ENCODE data around the gene CTSZ. TPM values are rescaled to one million over a fixed set of nuclear protein-coding genes. Genes with fewer than 3 reads are reported as not detected.

The CTSZ gene
- total RNA-seq, 4 donors from 2014 or later: 152 to 256 (median 212) TPM

- peaks cover 23 to 29% of the 10 kb centered on the region in 2 donors for H3K4me1 ChIP-seq
- H3K27me3 ChIP-seq: no peaks in the 10 kb centered on the region
- H3K4me3 ChIP-seq (replicated peaks in 1 of 3): no peak overlapping the region
- intact Hi-C loops (cut with DNase I): loop anchor here (10.0 kb wide), 1 partner anchor 53 kb away; the partner anchor contains the start of gene NELFCD
- peaks cover 25 to 40% of the 10 kb centered on the region in 2 donors for H3K36me3 ChIP-seq
- no peak for TF ChIP-seq POLR2A (IDR thresholded peaks at IDR 0.05)
- TF ChIP-seq, protein P1, sequence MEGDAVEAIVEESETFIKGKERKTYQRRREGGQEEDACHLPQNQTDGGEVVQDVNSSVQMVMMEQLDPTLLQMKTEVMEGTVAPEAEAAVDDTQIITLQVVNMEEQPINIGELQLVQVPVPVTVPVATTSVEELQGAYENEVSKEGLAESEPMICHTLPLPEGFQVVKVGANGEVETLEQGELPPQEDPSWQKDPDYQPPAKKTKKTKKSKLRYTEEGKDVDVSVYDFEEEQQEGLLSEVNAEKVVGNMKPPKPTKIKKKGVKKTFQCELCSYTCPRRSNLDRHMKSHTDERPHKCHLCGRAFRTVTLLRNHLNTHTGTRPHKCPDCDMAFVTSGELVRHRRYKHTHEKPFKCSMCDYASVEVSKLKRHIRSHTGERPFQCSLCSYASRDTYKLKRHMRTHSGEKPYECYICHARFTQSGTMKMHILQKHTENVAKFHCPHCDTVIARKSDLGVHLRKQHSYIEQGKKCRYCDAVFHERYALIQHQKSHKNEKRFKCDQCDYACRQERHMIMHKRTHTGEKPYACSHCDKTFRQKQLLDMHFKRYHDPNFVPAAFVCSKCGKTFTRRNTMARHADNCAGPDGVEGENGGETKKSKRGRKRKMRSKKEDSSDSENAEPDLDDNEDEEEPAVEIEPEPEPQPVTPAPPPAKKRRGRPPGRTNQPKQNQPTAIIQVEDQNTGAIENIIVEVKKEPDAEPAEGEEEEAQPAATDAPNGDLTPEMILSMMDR (IDR thresholded peaks at IDR 0.05): no peak
- no peak for DNase-seq
- H3K27ac ChIP-seq: no peak overlapping the region
- H3K9me3 ChIP-seq: no peaks in the 10 kb centered on the region
- 88 to 94% methylated on average over 12 of the region's 12 CpGs for WGBS, 2 donors
Measured at GRCh38 chr20:59037386-59037785, 30.3 kb upstream of the CTSZ start.

DNA sequence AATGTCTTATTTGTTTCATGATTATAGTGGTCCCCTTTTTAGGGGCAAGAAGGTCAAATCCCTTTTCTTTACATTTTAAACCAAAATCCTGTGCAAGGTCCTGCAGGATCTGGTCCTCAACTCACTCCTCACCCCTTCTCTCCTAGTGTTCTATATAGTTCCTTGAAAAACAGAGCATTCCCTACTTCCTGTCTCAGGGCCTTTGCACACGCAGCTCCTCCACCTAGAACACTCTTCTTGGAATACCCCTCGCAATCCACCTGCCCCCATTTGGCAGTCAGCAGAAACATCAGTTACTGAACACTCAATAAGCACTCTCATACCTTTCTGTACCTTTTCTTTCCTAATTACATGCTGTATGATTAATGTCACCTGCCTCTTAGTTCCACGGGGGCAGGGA lies 28.3 kb upstream of the CTSZ start:
- 97 to 98% methylated on average over 3 of the region's 3 CpGs for WGBS, 2 donors
- Histone ChIP-seq H3K36me3 (peaks cover 25 to 40% of the 10 kb centered on the region in 2 donors), H3K27ac (no peak overlapping the region), H3K9me3 (no peaks in the 10 kb centered on the region), H3K27me3 (no peaks in the 10 kb centered on the region), H3K4me3 (replicated peaks in 1 of 3) (no peak overlapping the region), H3K4me1 (peaks cover 18 to 26% of the 10 kb centered on the region in 2 donors)
- intact Hi-C loops (cut with DNase I): loop anchor here (10.0 kb wide), 1 partner anchor 51 kb away; the partner anchor contains the start of gene NELFCD
- DNase-seq: no peak
- TF ChIP-seq POLR2A (IDR thresholded peaks at IDR 0.05): no peak
- TF ChIP-seq, protein P1 (IDR thresholded peaks at IDR 0.05): no peak

- WGBS, 2 donors: 97 to 99% methylated on average over 2 of the region's 2 CpGs
Measured at GRCh38 chr20:59033616-59034165, 26.6 kb upstream of the CTSZ start.

DNA sequence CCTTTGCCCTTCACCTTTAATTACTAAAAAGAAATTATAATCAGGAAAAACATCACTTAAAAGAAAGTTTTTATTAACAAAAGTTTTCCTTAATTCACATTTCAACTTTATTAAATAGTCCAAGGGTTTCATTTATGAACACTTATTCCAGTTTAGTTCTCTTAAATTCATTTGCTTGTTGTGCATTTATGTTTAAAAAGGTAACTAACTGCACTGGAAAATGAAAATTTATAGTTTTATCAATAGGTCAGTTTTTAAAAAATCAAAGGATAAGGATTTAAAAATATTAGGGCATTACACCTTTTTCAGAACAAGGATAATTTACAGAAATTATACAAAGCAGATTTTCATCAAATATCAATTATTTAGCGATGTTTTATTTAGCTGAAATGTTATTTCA lies 26.0 kb upstream of the CTSZ start:
- Histone ChIP-seq H3K9me3 (no peaks in the 10 kb centered on the region), H3K4me1 (peaks cover 29 to 32% of the 10 kb centered on the region in 2 donors), H3K36me3 (peaks cover 33 to 43% of the 10 kb centered on the region in 2 donors), H3K27me3 (no peaks in the 10 kb centered on the region), H3K27ac (peak overlapping the region in 2 of 3 donors; percentile 74 to 86), H3K4me3 (replicated peaks in 1 of 3) (no peak overlapping the region)
- no peak for TF ChIP-seq POLR2A (IDR thresholded peaks at IDR 0.05)
- TF ChIP-seq, protein P1 (IDR thresholded peaks at IDR 0.05): no peak
- no peak for DNase-seq
- 99% methylated on average over 1 of the region's 1 CpG for WGBS, 2 donors
- intact Hi-C loops (cut with DNase I): loop anchor here (10.0 kb wide), 1 partner anchor 48 kb away; the partner anchor contains the start of gene NELFCD

More at GRCh38 chr20:59033616-59034165, 26.6 kb upstream of the CTSZ start:
- H3K27me3 ChIP-seq: no peaks in the 10 kb centered on the region
- intact Hi-C loops (cut with DNase I): loop anchor here (10.0 kb wide), 1 partner anchor 49 kb away; the partner anchor contains the start of gene NELFCD
- no peak overlapping the region for H3K4me3 ChIP-seq (replicated peaks in 1 of 3)
- TF ChIP-seq, protein P1 (IDR thresholded peaks at IDR 0.05): no peak
- no peak for TF ChIP-seq POLR2A (IDR thresholded peaks at IDR 0.05)
- H3K4me1 ChIP-seq: peaks cover 23 to 26% of the 10 kb centered on the region in 2 donors
- peaks cover 28 to 43% of the 10 kb centered on the region in 2 donors for H3K36me3 ChIP-seq
- peak overlapping the region in 1 of 3 donors; percentile 74 for H3K27ac ChIP-seq
- H3K9me3 ChIP-seq: no peaks in the 10 kb centered on the region
- DNase-seq: no peak

- H3K36me3 ChIP-seq: peaks cover 33 to 39% of the 10 kb centered on the region in 2 donors
- no peak for TF ChIP-seq POLR2A (IDR thresholded peaks at IDR 0.05)
- TF ChIP-seq, protein P1 (IDR thresholded peaks at IDR 0.05): peak in 3 of 6 experiments; percentile 9 to 25 (median 19)
- intact Hi-C loops (cut with DNase I): loop anchor here (10.0 kb wide), 1 partner anchor 48 kb away; the partner anchor contains the start of gene NELFCD
- DNase-seq: no peak
- H3K9me3 ChIP-seq: no peaks in the 10 kb centered on the region
- H3K4me3 ChIP-seq (replicated peaks in 1 of 3): peak overlapping the region; percentile 54 to 68 (median 58)
- 2 to 3% methylated on average over 9 to 10 of the region's 13 CpGs for WGBS, 2 donors
- H3K27me3 ChIP-seq: no peaks in the 10 kb centered on the region
- H3K27ac ChIP-seq: peak overlapping the region; percentile 74 to 86 (median 79)
- H3K4me1 ChIP-seq: peaks cover 29 to 34% of the 10 kb centered on the region in 2 donors
Measured at GRCh38 chr20:59032713-59033059, 25.6 kb upstream of the CTSZ start.
